GM19239 (cell line): ENCODE measurements around the gene MLPH.
A peak's percentile ranks its signal among the peaks of the same experiment; 100 is the strongest.

Experiments used
- DNase-seq: peaks from one replicate; pipeline ENCODE4 v3.0.0; 2011; ENCODE audit warnings: low spot score; ENCODE audit not compliant: insufficient read length
- FAIRE-seq: peaks from 2 replicates; lab custom pipeline; 2011; peaks lifted over from hg19 to GRCh38; lab: Jason Lieb, UNC

Gene MLPH

GRCh38 chr2:237474931-237475703 lies 11.9 kb upstream of the MLPH start:
- peak; percentile 89 for DNase-seq
- FAIRE-seq: peak; percentile 72

DNA sequence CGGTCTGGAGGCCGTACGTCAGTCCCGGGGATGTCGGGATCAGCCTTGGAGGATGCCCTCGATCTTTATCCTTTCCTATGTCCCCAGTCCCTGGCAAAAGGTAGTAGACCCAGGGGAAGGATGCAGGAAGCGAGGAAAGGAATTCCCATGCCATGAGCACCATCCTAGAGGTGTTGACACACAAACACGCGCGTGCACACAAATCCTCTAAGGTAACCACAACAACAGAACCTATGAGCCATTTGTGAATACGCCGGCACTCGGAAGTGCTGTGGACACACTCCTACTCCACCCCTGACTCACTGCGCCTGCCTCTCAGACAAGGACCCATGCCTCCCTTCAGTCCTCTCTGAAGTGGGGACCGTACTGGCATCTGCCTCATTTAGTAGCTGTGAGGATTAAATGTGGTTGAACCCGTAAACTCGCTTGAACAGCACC lies 11.3 kb upstream of the MLPH start:
- FAIRE-seq: no peak
- DNase-seq: no peak

- no peak for FAIRE-seq
- DNase-seq: no peak
Observed at GRCh38 chr2:237478095-237478494, 9.0 kb upstream of the MLPH start.

DNA sequence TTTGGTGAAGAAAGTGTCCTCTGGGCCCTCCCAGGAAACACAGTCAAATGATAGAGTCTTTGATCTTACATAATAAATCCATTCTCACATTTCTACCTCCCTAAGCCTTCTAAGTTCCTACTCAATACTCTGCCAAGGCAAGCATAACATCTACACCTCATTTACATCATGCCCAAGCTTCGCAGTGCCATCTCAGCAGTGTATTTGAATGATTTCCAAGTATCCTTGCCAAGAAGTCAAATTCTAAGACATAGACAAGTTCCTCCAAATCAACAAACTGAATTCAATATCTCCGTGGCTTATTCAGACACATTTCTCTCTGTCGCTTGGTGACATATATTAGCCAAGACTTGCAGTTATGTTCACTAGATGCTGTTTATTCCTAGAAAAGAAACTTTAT lies 8.1 kb upstream of the MLPH start:
- no peak for DNase-seq
- FAIRE-seq: no peak

- DNase-seq (no peak), FAIRE-seq (no peak)
Observed at GRCh38 chr2:237479747-237480146, 7.3 kb upstream of the MLPH start.

DNA sequence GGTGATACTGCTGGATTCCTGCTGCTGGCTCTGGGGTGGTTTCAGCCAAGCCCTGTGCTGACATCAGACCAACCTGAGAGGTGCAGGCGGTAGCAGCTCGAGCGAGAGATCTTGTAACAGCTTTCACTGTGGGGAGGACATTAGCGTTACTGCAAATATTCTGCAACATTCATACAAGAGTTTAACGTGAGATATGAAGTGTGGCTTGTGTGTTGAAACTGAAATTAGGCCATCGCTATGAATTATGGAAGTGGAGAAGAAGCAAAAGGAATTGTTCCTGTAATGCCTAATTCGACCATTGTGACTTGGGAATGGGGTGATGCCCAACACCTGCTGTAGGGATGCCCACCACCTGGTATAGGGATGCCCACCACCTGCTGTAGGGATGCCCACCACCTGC lies 6.5 kb upstream of the MLPH start:
- no peak for FAIRE-seq

DNA sequence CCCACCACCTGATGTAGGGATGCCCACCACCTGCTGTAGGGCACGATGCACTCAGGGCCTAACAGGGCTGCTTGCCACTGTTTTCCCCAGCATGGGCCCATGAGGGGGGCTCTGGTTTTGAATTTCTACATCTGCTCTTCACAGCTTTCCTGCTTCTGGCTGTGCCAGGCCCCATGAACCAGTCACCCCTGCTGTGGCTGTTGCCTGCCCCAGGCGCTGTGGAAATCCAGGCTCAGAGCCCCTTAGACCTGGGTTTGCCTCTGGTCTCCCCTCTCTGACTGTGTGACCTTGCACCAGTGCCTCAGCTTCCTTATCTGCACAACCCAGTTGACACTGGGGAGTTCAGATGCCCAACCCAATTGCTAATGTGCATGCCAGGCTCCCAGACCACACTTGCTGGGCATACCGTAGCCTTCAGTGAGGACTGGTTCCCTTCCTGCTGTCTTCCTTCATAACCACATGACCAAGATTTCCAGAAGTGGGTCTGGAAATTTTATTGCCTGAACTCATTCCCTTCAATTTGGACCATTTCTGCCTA lies 6.0 kb upstream of the MLPH start:
- FAIRE-seq (no peak), DNase-seq (no peak)

More for the DNA sequence above, 6.5 kb upstream of the MLPH start:
- DNase-seq: no peak

- no peak for FAIRE-seq
- DNase-seq: no peak
Observed at GRCh38 chr2:237482485-237482884, 4.6 kb upstream of the MLPH start.

DNA sequence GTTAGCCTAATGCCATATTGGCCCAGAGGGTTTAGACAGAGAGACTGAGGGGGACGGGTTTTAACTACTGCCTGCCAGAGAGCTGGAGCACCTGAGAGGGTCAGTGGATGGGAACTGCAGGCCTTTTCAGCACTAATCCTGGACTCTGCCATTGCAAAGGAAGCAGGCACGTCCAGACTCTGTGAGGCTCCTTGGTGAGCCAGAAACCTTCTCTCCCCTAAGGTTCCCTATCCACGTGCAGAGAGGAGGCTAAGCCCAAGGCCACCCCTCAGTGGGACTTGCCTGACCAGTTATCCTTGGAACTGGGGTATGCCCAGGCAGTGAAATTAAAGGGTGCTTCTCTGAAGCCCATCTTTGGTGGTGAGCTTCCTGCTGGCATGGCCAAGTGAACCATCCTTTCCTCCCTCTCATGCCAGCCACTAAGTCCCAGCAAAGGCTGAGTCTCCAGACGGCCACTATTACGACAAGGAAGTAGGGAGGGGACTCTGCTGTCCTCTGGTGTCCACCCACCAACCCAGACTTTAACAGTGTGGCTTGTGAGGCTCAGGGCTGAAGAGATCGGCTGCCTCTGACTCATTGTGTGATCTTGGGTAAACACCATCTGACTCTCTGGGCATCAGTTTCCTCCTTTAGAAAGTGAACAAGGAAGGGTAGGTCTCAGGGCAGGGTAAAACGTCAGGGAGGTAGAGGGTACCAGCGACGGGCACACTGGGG lies 3.9 kb upstream of the MLPH start:
- DNase-seq: no peak
- FAIRE-seq: no peak

- FAIRE-seq (no peak), DNase-seq (no peak)
Observed at GRCh38 chr2:237485304-237485703, 1.7 kb upstream of the MLPH start.

- DNase-seq (no peak), FAIRE-seq (no peak)
Observed at GRCh38 chr2:237485844-237486243, 1.2 kb upstream of the MLPH start.

GRCh38 chr2:237486334-237486818 lies 675 bp upstream of the MLPH start:
- no peak for FAIRE-seq

DNA sequence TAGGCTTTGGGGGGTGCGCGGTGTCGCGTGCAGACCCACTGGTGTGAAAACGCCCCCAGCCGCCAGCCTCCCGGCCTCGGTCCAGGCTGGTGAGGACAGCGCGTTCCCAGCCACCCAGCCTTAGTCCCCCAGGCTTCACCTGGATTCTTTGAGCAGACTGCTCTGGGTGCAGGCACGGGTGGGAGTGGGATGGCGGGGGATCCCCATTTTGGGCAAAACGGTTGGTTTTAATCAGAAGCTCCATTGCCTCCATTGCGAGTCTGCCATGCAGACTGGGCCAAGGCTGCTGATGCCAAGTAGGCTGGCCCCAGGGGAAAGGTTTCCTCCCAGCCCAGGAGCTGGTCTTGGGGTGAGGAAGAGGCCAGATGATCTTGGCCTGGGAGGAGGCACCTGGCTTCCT lies 445 bp downstream of the MLPH start:
- no peak for FAIRE-seq
- DNase-seq: no peak

More at GRCh38 chr2:237486334-237486818, 675 bp upstream of the MLPH start:
- no peak for DNase-seq

- FAIRE-seq (no peak), DNase-seq (no peak)
Observed at GRCh38 chr2:237488295-237488694, 1.2 kb downstream of the MLPH start.

GRCh38 chr2:237488901-237489860 lies 2.1 kb downstream of the MLPH start:
- DNase-seq (no peak), FAIRE-seq (no peak)

GRCh38 chr2:237490009-237490711 lies 3.1 kb downstream of the MLPH start:
- DNase-seq (no peak), FAIRE-seq (no peak)

GRCh38 chr2:237490795-237491194 lies 3.7 kb downstream of the MLPH start:
- FAIRE-seq (no peak), DNase-seq (no peak)

DNA sequence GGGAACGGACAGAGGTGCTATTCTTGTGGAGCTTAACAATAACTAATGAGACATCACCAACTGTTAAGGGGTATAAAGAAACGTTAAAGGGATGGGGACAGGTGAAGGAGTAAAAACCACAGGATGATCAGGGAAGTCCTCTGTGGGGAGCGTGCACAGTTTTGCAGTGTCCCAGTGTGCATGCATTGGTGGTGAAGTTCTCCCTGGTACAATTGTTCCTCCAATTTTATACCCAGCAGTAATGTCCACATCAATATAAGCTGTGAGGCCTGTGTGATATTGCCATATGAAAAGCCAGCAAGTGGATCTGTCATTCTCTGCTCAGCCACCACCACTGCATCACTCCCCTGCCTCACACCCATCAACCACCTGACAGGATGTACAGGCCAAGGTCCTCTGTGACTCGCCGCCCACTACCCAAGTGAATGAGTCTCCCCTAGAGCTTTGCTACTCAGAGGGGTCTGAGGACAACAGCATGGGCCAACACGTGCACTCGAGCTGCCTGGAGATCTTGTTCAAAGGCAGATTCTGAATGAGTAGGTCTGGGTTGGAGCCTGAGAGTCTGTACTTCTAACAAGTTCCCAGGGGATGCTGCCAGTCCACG lies 4.6 kb downstream of the MLPH start:
- DNase-seq (no peak), FAIRE-seq (no peak)
